ENCODE data around the gene WASHC4. TPM values are rescaled to one million over a fixed set of nuclear protein-coding genes. Genes with fewer than 3 reads are reported as not detected.

WASHC4 gene
- total RNA-seq, 3 donors from 2014 or later = 34.2 to 50.4 (median 34.7) TPM

- peaks cover 4% of the 10 kb centered on the region for H3K36me3 ChIP-seq (ENCODE audit: low read depth)
- peak; percentile 93 for ATAC-seq
These were observed 107.3 kb downstream of the WASHC4 start for GRCh38 chr12:105214670-105215375.

GRCh38 chr12:105218434-105218833 lies 110.9 kb downstream of the WASHC4 start:
- TF ChIP-seq CTCF (IDR thresholded peaks at IDR 0.05) = no peak
- H3K36me3 ChIP-seq (ENCODE audit: low read depth) = peaks cover 4% of the 10 kb centered on the region
- H3K9me3 ChIP-seq = no peaks in the 10 kb centered on the region
- no peak for ATAC-seq
- peaks cover 34% of the 10 kb centered on the region for H3K4me1 ChIP-seq (ENCODE audit: low read depth)
- no peak for DNase-seq
- H3K4me3 ChIP-seq = no peak overlapping the region
- intact Hi-C loops (cut with DNase I, micrococcal nuclease) = no loop called here

More at GRCh38 chr12:105214670-105215375, 107.3 kb downstream of the WASHC4 start:
- intact Hi-C loops (cut with DNase I, micrococcal nuclease) = no loop called here
- TF ChIP-seq CTCF (IDR thresholded peaks at IDR 0.05) = no peak
- peaks cover 16% of the 10 kb centered on the region for H3K4me1 ChIP-seq (ENCODE audit: low read depth)
- no peak overlapping the region for H3K4me3 ChIP-seq
- DNase-seq = peak; percentile 92 to 95 (median 93)
- H3K9me3 ChIP-seq = no peaks in the 10 kb centered on the region

Other genes starting within 250 kb of the WASHC4 start
- 100 to 1,000 TPM in 1 of 3 donors, 10 to 100 TPM in 2; 63.2 to 106 (median 69.8) TPM for gene SLC41A2, start 149.4 kb upstream of the WASHC4 start, total RNA-seq
- gene NOPCHAP1, start 121.4 kb upstream of the WASHC4 start, total RNA-seq = 10 to 100 TPM; 10.4 to 12.8 (median 11.3) TPM
- gene ALDH1L2, start 23.3 kb upstream of the WASHC4 start, total RNA-seq = 1 to 10 TPM; 1.4 to 5.0 (median 4.3) TPM
- 100 to 1,000 TPM; 110 to 226 (median 138) TPM for gene APPL2, start 128.4 kb downstream of the WASHC4 start, total RNA-seq
- 100 to 1,000 TPM in 1 of 3 donors, 10 to 100 TPM in 2; 47.4 to 119 (median 81.7) TPM for gene C12orf75, start 223.0 kb downstream of the WASHC4 start, total RNA-seq

Data from mucosa of descending colon (tissue), 3 donors.